ENCODE results near the gene MARS1.
A peak's percentile ranks its signal among the peaks of the same experiment; 100 is the strongest.

The MARS1 gene

DNA sequence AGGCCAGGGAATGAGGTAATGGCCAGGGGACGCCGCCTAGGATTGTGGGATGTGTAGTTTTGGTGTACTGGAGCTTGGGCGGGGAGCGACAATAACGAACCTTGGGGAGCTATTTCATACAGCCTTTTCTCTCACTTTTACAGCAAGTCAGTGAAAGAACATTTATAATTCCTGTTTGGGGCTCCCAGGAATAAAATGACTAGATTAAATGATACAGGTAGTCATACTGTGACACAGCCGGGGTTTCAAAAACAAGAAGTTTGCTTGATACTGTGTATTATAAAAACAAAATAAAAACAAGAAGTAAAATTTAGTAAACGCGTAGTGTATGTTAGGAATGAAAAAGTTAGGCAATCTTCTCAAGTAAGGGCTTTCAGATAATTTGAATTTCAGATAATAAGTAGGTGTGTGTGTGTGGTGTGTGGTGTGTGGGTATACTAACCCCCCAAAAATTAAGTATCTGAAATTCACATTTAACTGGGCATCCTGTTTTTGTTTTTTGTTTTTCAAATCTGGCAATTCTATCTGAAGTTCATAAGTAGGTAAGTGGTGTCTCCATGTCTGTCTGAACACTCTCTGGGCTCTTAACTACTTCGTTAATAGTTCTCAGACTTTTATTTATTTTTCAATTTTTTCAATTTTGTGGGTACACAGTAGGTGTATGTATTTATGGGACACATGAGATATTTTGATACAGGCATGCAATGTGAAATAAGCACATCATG is 59.6 kb downstream of the MARS1 start:
- Histone ChIP-seq H3K27ac (ENCODE audit: low read depth, low read length, severe bottlenecking) (no peak overlapping the region), H3K36me3 (ENCODE audit: control insufficient read depth, insufficient read depth, low read length) (peaks cover 26% of the 10 kb centered on the region), H3K4me1 (ENCODE audit: control insufficient read depth, insufficient read depth, low read length, poor library complexity, severe bottlenecking) (peaks cover 13% of the 10 kb centered on the region), H3K4me3 (ENCODE audit: extremely low read depth, insufficient read depth, low read length, poor library complexity, severe bottlenecking) (peak overlapping the region; percentile 100), H3K9me3 (ENCODE audit: control insufficient read depth, low read length) (no peaks in the 10 kb centered on the region)
- 0 to 40% methylated on average over 1 to 2 of the region's 9 CpGs for WGBS, 2 experiments (ENCODE audit: insufficient coverage in 2 of 2)

DNA sequence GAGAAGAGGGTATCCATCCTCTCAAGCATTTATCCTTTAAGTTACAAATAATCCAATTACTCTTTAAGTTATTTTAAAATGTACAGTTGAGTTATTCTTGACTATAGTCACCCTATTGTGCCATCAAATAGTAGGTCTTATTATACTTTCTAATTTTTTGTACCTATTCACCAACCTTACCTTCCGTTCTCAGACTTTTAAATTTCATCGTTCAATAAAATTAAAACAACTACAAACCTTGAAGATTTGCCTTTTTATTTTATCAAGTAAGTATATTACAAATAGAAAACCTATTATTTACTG is 60.1 kb downstream of the MARS1 start:
- no peak overlapping the region for H3K27ac ChIP-seq (ENCODE audit: low read depth, low read length, severe bottlenecking)
- no peak overlapping the region for H3K4me3 ChIP-seq (ENCODE audit: extremely low read depth, insufficient read depth, low read length, poor library complexity, severe bottlenecking)
- no peaks in the 10 kb centered on the region for H3K9me3 ChIP-seq (ENCODE audit: control insufficient read depth, low read length)
- peaks cover 21% of the 10 kb centered on the region for H3K36me3 ChIP-seq (ENCODE audit: control insufficient read depth, insufficient read depth, low read length)
- peaks cover 18% of the 10 kb centered on the region for H3K4me1 ChIP-seq (ENCODE audit: control insufficient read depth, insufficient read depth, low read length, poor library complexity, severe bottlenecking)
- no CpG with 5 or more reads among the region's 2 CpGs for WGBS, 2 experiments (ENCODE audit: insufficient coverage in 2 of 2)

GRCh38 chr12:57548488-57548887 is 60.6 kb downstream of the MARS1 start:
- Histone ChIP-seq H3K36me3 (ENCODE audit: control insufficient read depth, insufficient read depth, low read length) (peaks cover 18% of the 10 kb centered on the region), H3K27ac (ENCODE audit: low read depth, low read length, severe bottlenecking) (no peak overlapping the region), H3K9me3 (ENCODE audit: control insufficient read depth, low read length) (no peaks in the 10 kb centered on the region), H3K4me1 (ENCODE audit: control insufficient read depth, insufficient read depth, low read length, poor library complexity, severe bottlenecking) (peaks cover 23% of the 10 kb centered on the region), H3K4me3 (ENCODE audit: extremely low read depth, insufficient read depth, low read length, poor library complexity, severe bottlenecking) (no peak overlapping the region)
- no CpG with 5 or more reads among the region's 2 CpGs for WGBS, 2 experiments (ENCODE audit: insufficient coverage in 2 of 2)

DNA sequence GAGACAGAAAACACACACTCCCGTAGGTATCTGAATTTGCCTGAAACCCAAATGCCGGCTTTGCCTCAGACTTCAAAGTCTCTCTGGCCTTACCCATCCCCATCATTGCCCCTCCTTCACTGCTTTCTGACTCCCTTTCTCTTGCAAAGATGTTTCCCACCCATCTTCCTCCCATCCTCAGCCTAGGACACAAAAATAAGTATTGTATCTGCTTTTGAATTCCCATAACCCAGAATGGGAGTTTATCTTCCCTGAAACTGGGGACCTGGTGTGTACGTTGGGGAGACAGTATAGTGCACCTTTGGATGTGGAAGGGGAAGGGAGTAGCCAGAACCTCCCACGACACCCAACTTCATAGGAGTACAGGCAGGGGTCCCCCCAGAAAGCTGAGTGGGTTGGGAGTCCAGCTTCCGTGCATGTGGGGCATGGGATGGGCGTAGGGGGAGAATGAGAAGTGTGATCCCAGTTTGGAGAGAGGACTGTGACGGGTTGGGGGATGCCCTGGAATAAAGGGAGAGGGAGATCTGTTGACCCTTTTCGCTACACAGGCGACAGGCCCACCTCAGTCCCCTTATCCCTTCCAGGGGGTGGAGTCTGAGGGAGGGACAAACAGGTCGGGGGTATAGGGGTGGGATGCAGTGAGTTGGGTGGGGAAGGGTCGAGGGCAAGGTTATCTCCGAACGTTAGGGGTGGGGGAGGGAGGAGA is 61.5 kb downstream of the MARS1 start:
- H3K27ac ChIP-seq (ENCODE audit: low read depth, low read length, severe bottlenecking): no peak overlapping the region
- 42 to 59% methylated on average over 5 to 10 of the region's 13 CpGs for WGBS, 2 experiments (ENCODE audit: insufficient coverage in 2 of 2)
- H3K36me3 ChIP-seq (ENCODE audit: control insufficient read depth, insufficient read depth, low read length): peaks cover 14% of the 10 kb centered on the region
- no peaks in the 10 kb centered on the region for H3K9me3 ChIP-seq (ENCODE audit: control insufficient read depth, low read length)
- H3K4me1 ChIP-seq (ENCODE audit: control insufficient read depth, insufficient read depth, low read length, poor library complexity, severe bottlenecking): peaks cover 25% of the 10 kb centered on the region
- H3K4me3 ChIP-seq (ENCODE audit: extremely low read depth, insufficient read depth, low read length, poor library complexity, severe bottlenecking): peak overlapping the region; percentile 43

- peak within 1 kb of the TSS; percentile 43 for H3K4me3 ChIP-seq (ENCODE audit: extremely low read depth, insufficient read depth, low read length, poor library complexity, severe bottlenecking)
- peaks cover 25% of the 10 kb centered on the region for H3K4me1 ChIP-seq (ENCODE audit: control insufficient read depth, insufficient read depth, low read length, poor library complexity, severe bottlenecking)
Observed at GRCh38 chr12:57549909-57550640, 62.2 kb downstream of the MARS1 start, which contains the start of gene KIF5A. Gene KIF5A (plus strand): TSS chr12:57550044. CDS start chr12:57550272, 228 bp downstream.

GRCh38 chr12:57550641-57551549 is 63.0 kb downstream of the MARS1 start:
- Histone ChIP-seq H3K4me3 (ENCODE audit: extremely low read depth, insufficient read depth, low read length, poor library complexity, severe bottlenecking) (peak overlapping the region; percentile 43), H3K4me1 (ENCODE audit: control insufficient read depth, insufficient read depth, low read length, poor library complexity, severe bottlenecking) (peaks cover 20% of the 10 kb centered on the region), H3K27ac (ENCODE audit: low read depth, low read length, severe bottlenecking) (no peak overlapping the region), H3K9me3 (ENCODE audit: control insufficient read depth, low read length) (no peaks in the 10 kb centered on the region), H3K36me3 (ENCODE audit: control insufficient read depth, insufficient read depth, low read length) (peaks cover under 1% of the 10 kb centered on the region)
- WGBS, 2 experiments (ENCODE audit: insufficient coverage in 2 of 2): 27 to 47% methylated on average over 3 of the region's 7 CpGs

More at GRCh38 chr12:57549909-57550640, 62.2 kb downstream of the MARS1 start, which contains the start of gene KIF5A:
- WGBS, 2 experiments (ENCODE audit: insufficient coverage in 2 of 2): 1% methylated on average over 40 to 41 of the region's 52 CpGs
- H3K9me3 ChIP-seq (ENCODE audit: control insufficient read depth, low read length): no peaks in the 10 kb centered on the region
- H3K27ac ChIP-seq (ENCODE audit: low read depth, low read length, severe bottlenecking): no peak within 1 kb of the TSS
- peaks cover 9% of the 10 kb centered on the region for H3K36me3 ChIP-seq (ENCODE audit: control insufficient read depth, insufficient read depth, low read length)

DNA sequence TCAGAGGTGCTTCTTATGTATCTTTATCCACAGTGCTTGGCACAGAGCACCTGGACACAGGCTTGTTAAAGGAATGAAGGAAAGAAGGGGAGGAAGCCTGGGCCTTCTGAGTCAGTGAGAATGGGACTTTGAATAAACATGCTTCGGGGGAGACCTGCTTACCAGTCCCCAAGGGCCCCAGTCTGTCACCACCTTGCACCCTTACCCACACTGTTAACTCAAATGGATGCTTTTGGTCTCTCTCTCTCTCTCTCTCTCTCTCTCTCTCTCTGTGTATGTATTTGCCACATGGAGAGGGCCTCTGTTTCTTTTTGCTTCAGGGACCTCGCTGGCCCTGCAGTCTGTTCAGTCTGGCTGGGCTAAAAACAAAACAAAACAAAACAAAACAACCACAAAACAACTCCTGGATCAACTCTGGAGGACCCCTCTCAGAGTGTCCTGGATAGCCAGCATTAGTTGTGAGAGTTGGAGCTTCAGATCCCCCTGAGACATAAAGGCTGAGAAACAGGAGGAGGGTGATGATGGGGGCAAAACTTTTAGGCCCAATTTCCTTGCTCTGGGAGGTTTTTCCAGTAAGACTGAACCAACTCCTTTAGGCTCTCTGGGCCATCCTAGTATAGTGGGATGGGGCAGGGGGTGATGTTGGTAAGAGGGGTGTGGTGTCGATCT is 63.9 kb downstream of the MARS1 start:
- no peak overlapping the region for H3K4me3 ChIP-seq (ENCODE audit: extremely low read depth, insufficient read depth, low read length, poor library complexity, severe bottlenecking)
- no peaks in the 10 kb centered on the region for H3K36me3 ChIP-seq (ENCODE audit: control insufficient read depth, insufficient read depth, low read length)
- 57% methylated on average over 1 of the region's 3 CpGs; no CpG with 5 or more reads in 1 of the 2 experiments for WGBS, 2 experiments (ENCODE audit: insufficient coverage in 2 of 2)
- H3K27ac ChIP-seq (ENCODE audit: low read depth, low read length, severe bottlenecking): no peak overlapping the region
- H3K9me3 ChIP-seq (ENCODE audit: control insufficient read depth, low read length): no peaks in the 10 kb centered on the region
- H3K4me1 ChIP-seq (ENCODE audit: control insufficient read depth, insufficient read depth, low read length, poor library complexity, severe bottlenecking): peaks cover 17% of the 10 kb centered on the region

GRCh38 chr12:57552306-57552651 is 64.4 kb downstream of the MARS1 start:
- H3K4me1 ChIP-seq (ENCODE audit: control insufficient read depth, insufficient read depth, low read length, poor library complexity, severe bottlenecking): peaks cover 17% of the 10 kb centered on the region
- H3K36me3 ChIP-seq (ENCODE audit: control insufficient read depth, insufficient read depth, low read length): no peaks in the 10 kb centered on the region
- H3K4me3 ChIP-seq (ENCODE audit: extremely low read depth, insufficient read depth, low read length, poor library complexity, severe bottlenecking): no peak overlapping the region
- 86% methylated on average over 1 of the region's 2 CpGs; no CpG with 5 or more reads in 1 of the 2 experiments for WGBS, 2 experiments (ENCODE audit: insufficient coverage in 2 of 2)
- H3K9me3 ChIP-seq (ENCODE audit: control insufficient read depth, low read length): no peaks in the 10 kb centered on the region
- peak overlapping the region; percentile 51 for H3K27ac ChIP-seq (ENCODE audit: low read depth, low read length, severe bottlenecking)

DNA sequence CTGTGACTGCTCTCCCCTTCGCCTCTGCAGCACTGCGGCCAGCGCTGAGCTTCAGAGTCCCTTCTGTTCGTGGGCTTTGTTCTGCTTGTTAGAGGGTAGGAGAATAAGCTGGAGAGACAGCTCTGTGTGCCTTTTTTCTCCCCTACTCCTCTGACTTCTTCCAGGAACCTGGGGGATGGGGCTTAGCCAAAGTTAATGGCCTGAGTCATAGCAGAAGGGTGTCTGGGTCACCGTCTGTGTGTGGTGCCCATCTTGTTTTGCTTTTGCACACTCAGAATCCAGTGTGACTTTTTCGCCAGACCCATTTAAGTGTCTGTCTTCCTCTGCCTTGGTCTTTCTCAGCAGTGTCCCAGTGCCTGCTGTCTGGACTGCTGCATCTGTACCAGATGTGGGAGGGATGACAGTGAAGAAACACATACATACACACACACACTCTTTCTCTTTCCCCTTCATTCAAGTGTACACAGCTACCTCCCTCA is 65.0 kb downstream of the MARS1 start:
- Histone ChIP-seq H3K36me3 (ENCODE audit: control insufficient read depth, insufficient read depth, low read length) (no peaks in the 10 kb centered on the region), H3K4me3 (ENCODE audit: extremely low read depth, insufficient read depth, low read length, poor library complexity, severe bottlenecking) (no peak overlapping the region), H3K9me3 (ENCODE audit: control insufficient read depth, low read length) (no peaks in the 10 kb centered on the region), H3K27ac (ENCODE audit: low read depth, low read length, severe bottlenecking) (peak overlapping the region; percentile 51), H3K4me1 (ENCODE audit: control insufficient read depth, insufficient read depth, low read length, poor library complexity, severe bottlenecking) (peaks cover 17% of the 10 kb centered on the region)
- WGBS, 2 experiments (ENCODE audit: insufficient coverage in 2 of 2): 48 to 65% methylated on average over 2 of the region's 6 CpGs

All from mesodermal cell (in vitro differentiated cells).